NCI-H82 treated with DMSO at 0.1 percent for 48 hours (cell line): ENCODE data around the gene BRD8.
A peak's percentile ranks its signal among the peaks of the same experiment; 100 is the strongest.
"Not testable (repeated sequence)": the region's sequence is repeated elsewhere in the genome, so short reads cannot be mapped to it uniquely, and the experiment has no call there.

Experiments used
- DNase-seq: peaks from one replicate; lab custom pipeline; 2025; ENCODE audit not compliant: unreplicated experiment; lab: John Stamatoyannopoulos, UW

BRD8 gene

GRCh38 chr5:138178516-138179276 lies at the start of gene BRD8, which contains the start of gene KIF20A:
Gene BRD8 (minus strand): TSS chr5:138178630. CDS start chr5:138178614, 16 bp downstream.
Gene KIF20A (plus strand): TSS chr5:138179112. CDS start chr5:138179681, 569 bp downstream.
- peak; percentile 96 for DNase-seq

- DNase-seq = no peak
Observed at GRCh38 chr5:138226910-138227309, 48.5 kb upstream of the BRD8 start.

DNA sequence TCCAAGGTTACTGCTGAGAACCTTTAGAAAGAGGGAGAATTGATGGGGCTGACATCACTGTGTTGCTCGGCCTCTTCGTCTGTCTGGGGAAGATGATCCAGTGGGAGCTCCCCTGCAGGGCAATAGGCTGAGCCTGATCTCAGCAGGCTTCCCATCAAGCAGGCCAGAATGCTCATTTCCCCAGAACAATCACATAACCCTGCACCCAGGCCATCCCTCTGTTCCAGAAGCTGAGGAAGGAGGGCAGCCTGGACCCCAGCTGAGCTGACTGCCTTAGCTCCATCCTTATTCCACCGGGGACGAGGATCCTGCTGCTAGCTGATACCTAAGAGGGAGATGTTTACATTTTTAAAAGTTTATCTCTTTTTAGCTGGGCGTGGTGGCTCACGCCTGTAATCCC lies 46.3 kb upstream of the BRD8 start:
- DNase-seq = no peak

DNA sequence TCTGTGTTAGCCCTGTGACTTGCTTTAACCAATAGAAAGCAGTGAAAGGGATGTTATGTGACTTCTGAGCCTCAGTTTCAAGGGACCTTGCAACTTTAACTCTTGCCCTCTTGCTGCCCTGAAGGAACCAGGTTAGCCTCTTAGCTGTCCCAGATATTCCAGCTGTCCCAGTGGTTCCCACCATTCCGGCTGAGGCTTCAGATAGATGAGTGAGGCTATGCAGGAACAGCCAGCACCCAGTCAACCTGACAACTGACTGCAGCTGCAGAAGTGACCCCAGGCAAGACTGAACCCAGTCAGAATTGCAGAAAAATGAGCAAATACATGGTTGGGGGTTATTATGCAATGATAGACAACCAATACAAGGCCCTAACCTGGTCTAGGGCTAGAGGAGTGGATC lies 45.1 kb upstream of the BRD8 start:
- no peak for DNase-seq

GRCh38 chr5:138216799-138217198 lies 38.4 kb upstream of the BRD8 start:
- no peak for DNase-seq

DNA sequence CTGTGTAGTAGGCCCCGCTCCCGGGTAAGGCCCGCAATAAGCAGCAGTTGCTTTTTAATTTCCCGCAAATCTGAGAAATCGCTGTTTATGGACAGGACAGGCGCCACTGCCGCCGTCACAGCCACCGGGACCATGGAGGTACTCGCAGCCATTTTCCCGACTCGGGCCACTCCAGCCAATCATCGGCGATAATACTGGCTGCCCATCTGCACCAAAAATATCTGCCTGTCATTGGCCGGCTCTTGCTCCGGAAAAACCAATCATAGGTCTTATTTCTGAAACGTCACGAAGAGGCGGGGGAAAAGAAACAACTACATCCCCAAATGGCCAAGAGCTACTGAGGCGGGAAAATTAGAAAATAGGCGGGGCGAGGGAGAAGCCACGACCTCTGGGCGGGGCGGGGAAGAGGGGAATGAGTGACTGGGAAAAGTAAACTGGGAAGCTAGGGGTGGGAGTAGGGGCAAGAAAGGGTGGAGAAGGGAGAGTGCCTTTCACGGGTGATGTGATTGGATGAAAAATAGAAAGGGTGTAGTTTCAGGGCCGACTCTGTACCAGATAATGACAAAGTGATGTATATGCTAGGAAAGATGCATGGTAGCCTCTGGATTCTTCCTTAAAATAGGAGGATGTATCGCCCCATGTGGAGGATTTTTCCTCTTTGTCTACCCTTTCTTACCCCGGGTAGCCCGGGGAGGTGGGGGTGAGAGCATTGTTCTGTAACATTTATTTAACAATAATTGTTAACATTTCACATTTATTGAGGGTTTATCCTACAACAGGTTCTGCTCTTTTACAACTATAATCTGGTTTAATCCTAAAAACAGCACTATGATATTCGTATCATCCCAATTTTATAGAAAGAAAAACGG lies 35.0 kb upstream of the BRD8 start, which contains the start of gene CDC23:
CDC23 (minus strand) TSS at position 163 of the 869 bp plus-strand sequence; CDS start at position 152, 11 bp downstream.
- DNase-seq = peak; percentile 96

DNA sequence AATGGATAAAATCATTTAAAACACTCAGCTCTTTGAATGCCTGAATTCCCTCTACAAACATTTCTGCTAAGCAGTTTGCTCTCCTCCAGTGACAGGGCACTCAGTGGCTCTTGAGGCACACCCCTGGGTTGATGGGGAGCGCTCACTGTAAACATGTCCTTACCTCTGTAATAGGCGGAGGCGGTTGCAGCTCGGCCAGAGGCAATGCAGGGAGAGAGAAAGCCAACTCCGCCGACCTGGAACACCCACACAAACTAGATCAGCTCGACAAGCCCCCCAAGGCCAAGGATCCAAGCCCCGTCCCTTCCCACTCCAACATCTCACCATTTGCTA lies 34.4 kb upstream of the BRD8 start:
- no peak for DNase-seq

DNA sequence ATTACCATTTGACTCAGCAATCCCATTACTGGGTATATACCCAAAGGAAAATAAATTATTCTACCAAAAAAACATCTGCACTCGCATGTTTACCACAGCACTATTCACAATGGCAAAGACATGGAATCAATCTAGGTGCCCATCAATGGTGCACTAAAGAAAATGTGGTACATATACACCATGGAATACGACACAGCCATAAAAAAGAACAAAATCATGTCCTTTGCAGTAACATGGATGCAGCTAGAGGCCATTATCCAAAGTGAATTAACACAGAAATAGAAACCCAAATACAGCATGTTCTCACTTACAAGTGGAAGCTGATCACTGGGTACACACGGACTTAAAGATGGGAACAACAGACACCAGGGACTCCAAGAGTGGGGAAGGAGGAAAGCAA lies 32.6 kb upstream of the BRD8 start:
- DNase-seq = no peak

- DNase-seq = not testable (repeated sequence)
Observed at GRCh38 chr5:138193859-138194258, 15.4 kb upstream of the BRD8 start.

DNA sequence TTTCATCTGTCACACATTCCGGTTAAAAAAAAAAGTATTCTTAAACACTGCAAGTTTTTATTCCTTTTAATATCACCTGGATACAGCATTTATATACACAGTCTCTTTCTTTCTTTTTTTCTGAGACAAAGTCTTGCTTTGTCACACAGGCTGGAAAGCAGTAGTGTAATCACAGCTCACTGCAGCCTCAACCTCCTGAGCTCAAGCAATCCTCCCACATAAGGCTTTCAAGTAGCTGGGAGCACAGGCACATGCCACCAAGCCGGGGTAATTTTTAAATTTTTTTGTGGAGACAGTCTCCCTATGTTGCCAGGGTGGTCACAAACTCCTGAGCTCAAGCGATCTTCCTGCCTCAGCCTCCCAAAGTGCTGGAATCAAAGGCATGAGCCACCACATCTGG lies 14.4 kb upstream of the BRD8 start:
- DNase-seq = no peak

DNA sequence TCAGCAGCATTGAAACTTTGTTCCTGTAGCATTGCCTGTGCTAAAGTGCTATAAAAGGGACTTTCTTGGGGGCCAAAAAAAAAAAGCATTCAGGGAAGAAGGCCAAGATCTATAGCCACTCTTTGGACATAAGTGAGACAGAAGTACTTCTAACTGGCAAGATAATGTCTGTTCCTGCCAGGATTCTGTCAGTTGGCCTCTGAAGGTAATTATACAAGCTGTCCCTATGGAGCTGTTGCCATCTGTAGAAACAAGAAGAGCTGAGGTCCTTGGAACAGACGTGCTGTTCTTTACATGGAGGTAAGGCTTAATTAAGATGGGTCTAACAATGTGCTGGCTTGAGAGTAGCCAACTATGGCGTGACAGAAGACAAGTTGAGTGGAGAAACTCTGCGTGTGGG lies 10.2 kb upstream of the BRD8 start:
- DNase-seq = no peak

DNA sequence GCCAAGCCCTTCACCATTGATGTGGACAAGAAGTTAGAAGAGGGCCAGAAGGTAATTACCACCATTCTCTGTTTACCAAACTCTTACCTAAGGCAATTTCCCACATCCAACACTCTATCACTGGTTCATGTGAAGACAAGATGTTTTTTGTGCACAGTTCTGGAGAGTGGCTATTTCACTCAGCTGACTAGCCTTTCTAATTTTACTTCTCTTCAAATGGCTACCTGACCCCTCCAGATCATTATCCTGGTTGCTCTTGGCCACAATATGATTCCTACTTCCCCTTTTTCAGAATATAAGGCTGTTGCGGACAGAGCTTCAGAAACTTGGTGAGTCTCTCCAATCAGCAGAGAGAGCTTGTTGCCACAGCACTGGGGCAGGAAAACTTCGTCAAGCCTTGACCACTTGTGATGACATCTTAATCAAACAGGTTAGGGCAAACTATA lies 7.6 kb upstream of the BRD8 start:
- no peak for DNase-seq

- no peak for DNase-seq
Observed at GRCh38 chr5:138182808-138183207, 4.4 kb upstream of the BRD8 start.

- DNase-seq = no peak
Observed at GRCh38 chr5:138180841-138181240, 2.4 kb upstream of the BRD8 start.

DNA sequence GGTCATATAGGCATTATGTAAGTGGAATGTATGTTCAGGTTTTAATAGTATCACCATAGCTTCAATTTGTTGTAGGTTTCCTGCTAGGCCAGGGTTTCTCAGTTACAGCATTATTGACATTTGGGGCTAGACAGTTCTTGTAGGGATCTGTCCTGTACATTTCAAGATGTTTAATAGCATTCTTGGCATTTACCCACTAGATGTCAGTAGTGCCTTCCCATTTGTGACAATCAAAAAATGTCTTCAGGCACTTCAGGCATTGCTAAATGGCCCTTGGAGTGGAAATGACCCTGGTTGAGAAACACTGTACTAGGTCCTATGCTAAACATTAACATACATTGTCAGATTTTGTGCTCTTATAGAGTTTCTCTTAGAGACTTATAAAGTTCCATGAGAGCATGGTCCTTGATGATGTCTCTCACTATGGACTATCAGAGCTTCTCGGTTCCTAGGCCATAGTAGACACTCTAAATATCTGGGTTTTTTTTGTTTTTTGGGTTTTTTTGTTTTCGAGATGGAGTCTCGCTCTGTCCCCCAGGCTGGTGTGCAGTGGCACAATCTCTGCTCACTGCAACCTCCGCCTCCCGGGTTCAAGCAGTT lies 1.9 kb upstream of the BRD8 start:
- peak; percentile 21 for DNase-seq

- no peak for DNase-seq
Observed at GRCh38 chr5:138179277-138179857, 937 bp upstream of the BRD8 start.

DNA sequence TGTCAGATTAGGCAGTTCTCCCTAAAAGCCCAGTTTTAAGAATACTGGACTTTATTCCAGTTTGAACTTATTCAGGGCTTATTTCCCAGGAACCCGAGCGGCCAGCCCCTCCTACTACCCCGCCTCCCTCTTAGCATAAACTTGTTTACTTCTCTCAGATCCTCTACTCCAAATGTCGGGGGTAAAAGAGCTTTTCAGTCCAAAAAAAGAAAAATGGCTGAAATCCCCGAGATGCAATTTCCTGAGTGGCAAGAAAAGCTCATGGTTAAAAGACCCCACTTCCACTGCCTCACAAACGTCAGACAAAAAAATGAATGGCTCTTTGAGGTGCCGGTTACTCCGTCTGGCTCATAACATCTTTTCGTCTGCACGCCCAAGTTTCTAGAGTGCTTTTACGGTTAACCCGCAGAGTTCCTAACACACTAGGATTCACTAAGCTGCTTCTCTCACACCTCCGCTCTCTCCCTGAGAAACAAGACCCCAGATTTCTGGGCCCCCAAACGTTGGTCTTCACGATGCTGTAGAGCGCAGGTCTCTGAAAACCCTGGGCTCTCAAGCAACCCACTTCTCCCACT lies 402 bp downstream of the BRD8 start:
- no peak for DNase-seq

- no peak for DNase-seq
Observed at GRCh38 chr5:138170299-138170698, 8.1 kb downstream of the BRD8 start.

DNA sequence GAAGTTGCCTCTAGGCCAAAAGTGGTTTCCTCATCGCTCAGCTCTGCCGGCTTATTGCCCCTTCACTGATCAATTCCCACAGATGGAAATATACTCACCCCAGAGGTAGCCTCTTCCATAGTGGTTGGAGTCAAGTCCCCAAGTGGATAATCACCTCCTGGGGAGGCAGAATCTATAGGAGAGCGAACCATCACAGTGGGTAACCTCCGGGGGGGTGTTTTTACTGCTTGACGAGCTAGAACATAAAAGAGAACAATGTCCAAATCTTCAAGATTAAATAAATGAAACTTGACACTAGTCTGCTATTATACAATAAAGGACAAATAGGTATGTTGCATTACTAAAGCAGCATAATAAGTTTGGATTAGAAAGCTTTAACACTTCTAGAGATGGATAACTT lies 9.3 kb downstream of the BRD8 start:
- DNase-seq = no peak

DNA sequence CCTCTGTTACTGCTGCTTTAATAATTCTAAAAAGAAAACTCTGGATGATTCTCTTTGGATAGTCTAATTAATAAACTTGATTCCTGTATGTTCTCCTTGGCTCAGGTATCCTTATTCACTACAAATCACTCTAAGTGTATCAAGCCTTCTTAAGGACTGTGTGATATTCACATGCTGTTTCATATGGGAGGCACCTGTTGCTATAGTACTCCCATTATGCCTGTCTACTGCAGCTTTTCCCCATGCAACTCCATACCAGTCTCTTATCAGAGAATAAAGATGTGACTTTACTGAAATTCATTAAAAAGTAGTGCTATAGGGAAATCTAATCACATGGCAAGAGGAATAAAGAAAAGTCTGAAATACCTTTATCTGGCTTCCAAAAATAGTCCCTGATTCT lies 14.7 kb downstream of the BRD8 start:
- DNase-seq = no peak

DNA sequence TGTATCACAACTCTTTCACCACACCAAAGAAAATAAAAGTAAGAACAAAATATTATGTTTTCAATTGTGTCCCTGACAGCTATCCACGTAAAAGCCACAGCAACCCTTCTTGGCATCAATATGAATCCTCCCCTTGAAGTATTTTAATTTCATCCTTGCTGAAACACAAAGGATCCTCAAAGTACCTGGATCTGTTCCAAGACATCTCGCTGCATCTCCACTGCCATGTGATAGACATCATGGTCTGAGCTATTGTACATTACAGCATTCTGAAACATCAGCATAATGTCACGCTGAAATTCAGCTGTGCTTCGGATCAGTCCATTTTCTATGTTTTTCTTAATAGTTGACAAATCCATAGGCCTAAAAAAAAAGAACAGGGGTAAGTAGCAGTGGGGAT lies 17.7 kb downstream of the BRD8 start:
- DNase-seq = no peak
